Mammary epithelial cell (primary cell): ENCODE results near the gene GRIN2B.

Experiments
- CTCF ChIP-seq, 2 donors: IDR thresholded peaks in 1 of 2; conservative IDR thresholded peaks in 1 of 2; 2 replicates each; pipeline ENCODE4 v1.5.1; 2011 to 2012; ENCODE audit warnings: inconsistent platforms in 2 of 2, low read length in 2 of 2, mild to moderate bottlenecking in 2 of 2, control low read depth in 1 of 2, low read depth in 1 of 2; ENCODE audit not compliant: insufficient read depth in 1 of 2; ENCODE audit errors: extremely low read depth in 1 of 2
- EZH2 ChIP-seq: IDR thresholded peaks from 2 replicates; pipeline ENCODE4 v1.6.1; 2012; ENCODE audit warnings: low read length, inconsistent platforms, borderline replicate concordance

- no peak for TF ChIP-seq CTCF (conservative IDR thresholded peaks at IDR 0.05 in 1 of 2, IDR thresholded peaks at IDR 0.05 in 1 of 2; ENCODE audit: extremely low read depth in 1 of 2, insufficient read depth in 1 of 2, low read depth in 1 of 2, low read length in 2 of 2)
- TF ChIP-seq EZH2: no peak
Measured at GRCh38 chr12:13947276-13947946, 34.0 kb downstream of the GRIN2B start.
